CD14-positive monocyte (primary cell): ENCODE measurements around the gene CMSS1. TPM values are rescaled to one million over a fixed set of nuclear protein-coding genes. Genes with fewer than 3 reads are reported as not detected.

Experiments
- DNase-seq, 3 donors: peaks; one replicate each; pipeline ENCODE4 v3.0.0-alpha.2; 2011 to 2022
- H2AFZ ChIP-seq: 2 replicates; pipeline ENCODE4 v1.6.0; 2012; ENCODE audit warnings: mild to moderate bottlenecking, low read depth, low read length, inconsistent platforms; ENCODE audit not compliant: insufficient read depth, poor library complexity, severe bottlenecking
- H3K27ac ChIP-seq, 2 donors: 1 replicate in 1 of 2; 2 replicates in 1 of 2; pipeline ENCODE4 v1.5.1; 2012 to 2013; ENCODE audit warnings: low read length in 2 of 2, control low read depth in 1 of 2, inconsistent platforms in 1 of 2, low read depth in 1 of 2, mild to moderate bottlenecking in 1 of 2
- H3K27me3 ChIP-seq, 2 donors: one replicate each; pipeline versions ENCODE4 v1.6.0 to v1.6.1; 2011 to 2013; ENCODE audit warnings: low read length in 2 of 2; ENCODE audit not compliant: control insufficient read depth in 2 of 2, insufficient read depth in 2 of 2
- H3K36me3 ChIP-seq, 2 donors: replicated peaks in 1 of 2; 1 replicate in 1 of 2; 2 replicates in 1 of 2; pipeline versions ENCODE4 v1.5.1 to v1.6.1; 2012 to 2013; ENCODE audit warnings: low read length in 2 of 2, control low read depth in 1 of 2, inconsistent platforms in 1 of 2, mild to moderate bottlenecking in 1 of 2; ENCODE audit not compliant: insufficient read depth in 2 of 2, control insufficient read depth in 1 of 2
- H3K4me1 ChIP-seq, 2 donors: 1 replicate in 1 of 2; 2 replicates in 1 of 2; pipeline versions ENCODE4 v1.5.1 to v1.6.1; 2012 to 2013; ENCODE audit warnings: low read length in 2 of 2, control low read depth in 1 of 2, inconsistent platforms in 1 of 2, mild to moderate bottlenecking in 1 of 2, moderate library complexity in 1 of 2; ENCODE audit not compliant: insufficient read depth in 2 of 2, control insufficient read depth in 1 of 2
- H3K4me2 ChIP-seq: replicated peaks from 2 replicates; pipeline ENCODE3; 2012; ENCODE audit warnings: low read length, moderate library complexity, mild to moderate bottlenecking; ENCODE audit not compliant: poor library complexity, severe bottlenecking; ENCODE audit errors: extremely low read depth
- H3K4me3 ChIP-seq, 3 experiments: fragments of 200-600 bp in 1 of 3; sonication (generic) in 1 of 3; replicated peaks in 1 of 3; 1 replicate in 2 of 3; 2 replicates in 1 of 3; pipeline ENCODE4 v1.5.1; 2011 to 2013; ENCODE audit warnings: low read length in 3 of 3, mild to moderate bottlenecking in 3 of 3, control low read depth in 2 of 3, low read depth in 2 of 3, inconsistent platforms in 1 of 3, moderate library complexity in 1 of 3
- H3K79me2 ChIP-seq: 2 replicates; pipeline ENCODE4 v1.6.0; 2012; ENCODE audit warnings: mild to moderate bottlenecking, control low read depth, inconsistent platforms, low read length, moderate library complexity; ENCODE audit not compliant: insufficient read depth
- H3K9ac ChIP-seq: 2 replicates; pipeline ENCODE4 v1.6.0; 2017; ENCODE audit warnings: low read length, mild to moderate bottlenecking; ENCODE audit not compliant: insufficient read depth, poor library complexity, severe bottlenecking
- H3K9me3 ChIP-seq, 2 donors: replicated peaks in 1 of 2; 1 replicate in 1 of 2; 2 replicates in 1 of 2; pipeline versions ENCODE4 v1.5.1 to v1.6.1; 2012 to 2013; ENCODE audit warnings: low read length in 2 of 2, control low read depth in 1 of 2; ENCODE audit not compliant: control insufficient read depth in 1 of 2, insufficient read depth in 1 of 2
- H4K20me1 ChIP-seq: 2 replicates; pipeline ENCODE4 v1.6.0; 2012; ENCODE audit warnings: mild to moderate bottlenecking, low read length, control low read depth, moderate library complexity; ENCODE audit not compliant: insufficient read depth
- H3K27ac Mint-ChIP-seq, 7 donors: one replicate each; pipeline ENCODE4 v1.8.0; 2020; ENCODE audit warnings: mild to moderate bottlenecking in 7 of 7, mixed read lengths in 7 of 7, moderate library complexity in 6 of 7, inconsistent platforms in 2 of 7
- H3K27me3 Mint-ChIP-seq, 3 donors: one replicate each; pipeline ENCODE4 v1.8.0; 2021 to 2022; ENCODE audit warnings: low read depth in 3 of 3, mild to moderate bottlenecking in 3 of 3, mixed read lengths in 3 of 3, moderate library complexity in 3 of 3, inconsistent platforms in 1 of 3
- H3K36me3 Mint-ChIP-seq, 2 donors: one replicate each; pipeline ENCODE4 v1.8.0; 2020; ENCODE audit warnings: mixed read lengths in 2 of 2, inconsistent platforms in 1 of 2, mild to moderate bottlenecking in 1 of 2
- H3K4me1 Mint-ChIP-seq: one replicate; pipeline ENCODE4 v1.8.0; 2020; ENCODE audit warnings: mild to moderate bottlenecking, mixed read lengths
- H3K4me3 Mint-ChIP-seq, 2 donors: one replicate each; pipeline ENCODE4 v1.8.0; 2020; ENCODE audit warnings: mild to moderate bottlenecking in 2 of 2, mixed read lengths in 2 of 2, moderate library complexity in 1 of 2
- H3K9me3 Mint-ChIP-seq, 7 donors: one replicate each; pipeline ENCODE4 v1.8.0; 2020 to 2022; ENCODE audit warnings: mixed read lengths in 7 of 7, mild to moderate bottlenecking in 6 of 7, moderate library complexity in 6 of 7, inconsistent platforms in 2 of 7
- CTCF ChIP-seq: fragments of 200-600 bp; IDR thresholded peaks from one replicate; pipeline ENCODE4 v1.8.0; 2022; ENCODE audit warnings: antibody characterized with exemption, mild to moderate bottlenecking
- WGBS: methylation state at CpG from one replicate; pipeline ENCODE4 v1.1.5; 2013; ENCODE audit warnings: missing lambda C conversion rate; ENCODE audit not compliant: insufficient coverage; 5-methylcytosine and 5-hydroxymethylcytosine counted together
- intact Hi-C, 2 donors: fragments of 100-400 bp; cut with micrococcal nuclease; formaldehyde crosslinking; loops; one replicate each; pipeline versions ENCODE4 v1.15.0 to v1.15.1; 2023
- polyA plus RNA-seq, 3 donors: library from polyadenylated mRNA; depleted of rRNA in 1 of 3; unstranded in 2 of 3; stranded (reverse) in 1 of 3; fragments of 300-500 nt in 2 of 3; fragments of >200 nt in 1 of 3; fragmentation: Illumina TruSeq in 2 of 3; gene quantifications; 1 replicate in 2 of 3; 2 replicates in 1 of 3; pipeline ENCODE4 v1.2.3, GENCODE V29; 2012 to 2021

Gene CMSS1
- polyA plus RNA-seq, 3 donors, result 1.1 to 3.6 (median 2.2) TPM

GRCh38 chr3:99868311-99868646 is 50.6 kb downstream of the CMSS1 start:
- Histone ChIP-seq H3K79me2 (no peaks in the 10 kb centered on the region), H3K9me3 (no peaks in the 10 kb centered on the region), H3K4me2 (no peak overlapping the region), H2AFZ (no peak overlapping the region), H3K4me1 (no peaks in the 10 kb centered on the region), H3K9ac (no peak overlapping the region), H3K27ac (no peak overlapping the region), H3K4me3 (no peak overlapping the region), H3K36me3 (no peaks in the 10 kb centered on the region), H3K27me3 (no peaks in the 10 kb centered on the region), H4K20me1 (no peaks in the 10 kb centered on the region)
- H3K27ac Mint-ChIP-seq, result no peak overlapping the region
- no peaks in the 10 kb centered on the region for H3K9me3 Mint-ChIP-seq
- no peaks in the 10 kb centered on the region for H3K36me3 Mint-ChIP-seq
- H3K27me3 Mint-ChIP-seq, result no peaks in the 10 kb centered on the region
- TF ChIP-seq CTCF, result no peak
- no peaks in the 10 kb centered on the region for H3K4me1 Mint-ChIP-seq
- intact Hi-C loops, result no loop called here
- WGBS, result no CpG with 5 or more reads among the region's 1 CpG
- no peak overlapping the region for H3K4me3 Mint-ChIP-seq
- no peak for DNase-seq

GRCh38 chr3:99869621-99870020 is 52.0 kb downstream of the CMSS1 start:
- no peaks in the 10 kb centered on the region for H3K4me1 ChIP-seq
- H3K27ac ChIP-seq, result no peak overlapping the region
- no peaks in the 10 kb centered on the region for H4K20me1 ChIP-seq
- Mint-ChIP-seq H3K27me3 (peaks cover 0 to 2% (median 2%) of the 10 kb centered on the region in 3 donors), H3K4me1 (no peaks in the 10 kb centered on the region), H3K9me3 (no peaks in the 10 kb centered on the region), H3K27ac (peak overlapping the region in 1 of 7 donors; percentile 20), H3K36me3 (no peaks in the 10 kb centered on the region), H3K4me3 (no peak overlapping the region)
- no peaks in the 10 kb centered on the region for H3K79me2 ChIP-seq
- H3K9me3 ChIP-seq, result no peaks in the 10 kb centered on the region
- TF ChIP-seq CTCF, result no peak
- no CpG with 5 or more reads among the region's 1 CpG for WGBS
- intact Hi-C loops, result no loop called here
- no peak overlapping the region for H3K4me2 ChIP-seq
- H3K4me3 ChIP-seq, result no peak overlapping the region
- H3K27me3 ChIP-seq, result peaks cover 0 to under 1% of the 10 kb centered on the region in 2 donors
- no peak overlapping the region for H2AFZ ChIP-seq
- H3K36me3 ChIP-seq, result no peaks in the 10 kb centered on the region
- DNase-seq, result no peak
- no peak overlapping the region for H3K9ac ChIP-seq
